HG02884 (cell line): ENCODE data around the gene CRACR2A.

ENCODE experiments used
- ATAC-seq: cut with Tn5 transposase; IDR thresholded peaks from one replicate; pipeline ENCODE4 v1.9.1; 2021; ENCODE audit warnings: mild to moderate bottlenecking, moderate library complexity; ENCODE audit not compliant: unreplicated experiment

CRACR2A gene

GRCh38 chr12:3600951-3601350 lies 152.0 kb downstream of the CRACR2A start:
- ATAC-seq, result no peak

- no peak for ATAC-seq
Observed at GRCh38 chr12:3600039-3600720, 152.7 kb downstream of the CRACR2A start.

GRCh38 chr12:3598896-3599860 lies 153.7 kb downstream of the CRACR2A start:
- ATAC-seq, result no peak

GRCh38 chr12:3597526-3598210 lies 155.2 kb downstream of the CRACR2A start:
- no peak for ATAC-seq

GRCh38 chr12:3596703-3597415 lies 156.1 kb downstream of the CRACR2A start:
- ATAC-seq, result no peak

GRCh38 chr12:3595721-3596120 lies 157.2 kb downstream of the CRACR2A start:
- ATAC-seq, result no peak

GRCh38 chr12:3594966-3595365 lies 157.9 kb downstream of the CRACR2A start:
- no peak for ATAC-seq

GRCh38 chr12:3593906-3594483 lies 158.9 kb downstream of the CRACR2A start:
- ATAC-seq, result no peak

- ATAC-seq, result no peak
Observed at GRCh38 chr12:3592856-3593625, 159.9 kb downstream of the CRACR2A start.

GRCh38 chr12:3589745-3590144 lies 163.2 kb downstream of the CRACR2A start:
- ATAC-seq, result no peak

GRCh38 chr12:3587402-3588013 lies 165.4 kb downstream of the CRACR2A start:
- no peak for ATAC-seq

- ATAC-seq, result no peak
Observed at GRCh38 chr12:3583656-3584334, 169.1 kb downstream of the CRACR2A start.

GRCh38 chr12:3580094-3580749 lies 172.7 kb downstream of the CRACR2A start:
- ATAC-seq, result no peak

- ATAC-seq, result no peak
Observed at GRCh38 chr12:3579446-3580093, 173.3 kb downstream of the CRACR2A start.

- no peak for ATAC-seq
Observed at GRCh38 chr12:3578557-3578956, 174.4 kb downstream of the CRACR2A start.

GRCh38 chr12:3576891-3577290 lies 176.0 kb downstream of the CRACR2A start:
- no peak for ATAC-seq

GRCh38 chr12:3574986-3575385 lies 177.9 kb downstream of the CRACR2A start:
- ATAC-seq, result no peak

- ATAC-seq, result no peak
Observed at GRCh38 chr12:3572560-3572959, 180.3 kb downstream of the CRACR2A start.
